ENCODE measurements around the gene GPC5. TPM values are rescaled to one million over a fixed set of nuclear protein-coding genes. Genes with fewer than 3 reads are reported as not detected.
A peak's percentile ranks its signal among the peaks of the same experiment; 100 is the strongest.
"Not testable (repeated sequence)": the region's sequence is repeated elsewhere in the genome, so short reads cannot be mapped to it uniquely, and the experiment has no call there.

The GPC5 gene
- total RNA-seq, 2 experiments from 2014 or later: 2.4 TPM; not detected in 1

DNA sequence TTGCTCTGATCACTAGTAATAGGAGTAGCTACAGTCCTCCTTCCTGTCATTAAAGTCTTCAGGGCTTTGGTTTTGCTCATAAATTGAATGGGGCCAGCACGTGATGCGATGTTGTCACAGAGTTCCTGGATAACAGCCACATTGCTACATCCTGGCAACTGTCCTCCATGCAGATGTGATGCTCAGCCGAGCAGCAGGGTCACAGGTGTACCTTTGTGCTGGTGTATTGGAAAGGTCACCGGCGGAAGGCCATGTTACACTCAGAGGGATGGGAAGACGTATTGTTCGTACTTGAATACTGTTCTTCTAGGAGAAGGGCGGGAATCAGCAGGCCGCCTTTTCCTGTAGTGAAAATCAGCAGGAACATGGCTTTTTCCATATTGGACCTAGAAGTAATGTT is 1114.4 kb downstream of the GPC5 start:
- peak; percentile 2 for DNase-seq (ENCODE audit: low spot score)
- ChIA-PET POLR2A (interaction anchor here (0.6 to 2.8 kb wide), 5 partner anchors 9 to 1080 kb away, joined by 3 to 12 read pairs (median 3); no protein-coding TSS in a partner anchor), CTCF (ENCODE audit: unreplicated experiment) (no interaction called here)
- TF ChIP-seq, protein P1, sequence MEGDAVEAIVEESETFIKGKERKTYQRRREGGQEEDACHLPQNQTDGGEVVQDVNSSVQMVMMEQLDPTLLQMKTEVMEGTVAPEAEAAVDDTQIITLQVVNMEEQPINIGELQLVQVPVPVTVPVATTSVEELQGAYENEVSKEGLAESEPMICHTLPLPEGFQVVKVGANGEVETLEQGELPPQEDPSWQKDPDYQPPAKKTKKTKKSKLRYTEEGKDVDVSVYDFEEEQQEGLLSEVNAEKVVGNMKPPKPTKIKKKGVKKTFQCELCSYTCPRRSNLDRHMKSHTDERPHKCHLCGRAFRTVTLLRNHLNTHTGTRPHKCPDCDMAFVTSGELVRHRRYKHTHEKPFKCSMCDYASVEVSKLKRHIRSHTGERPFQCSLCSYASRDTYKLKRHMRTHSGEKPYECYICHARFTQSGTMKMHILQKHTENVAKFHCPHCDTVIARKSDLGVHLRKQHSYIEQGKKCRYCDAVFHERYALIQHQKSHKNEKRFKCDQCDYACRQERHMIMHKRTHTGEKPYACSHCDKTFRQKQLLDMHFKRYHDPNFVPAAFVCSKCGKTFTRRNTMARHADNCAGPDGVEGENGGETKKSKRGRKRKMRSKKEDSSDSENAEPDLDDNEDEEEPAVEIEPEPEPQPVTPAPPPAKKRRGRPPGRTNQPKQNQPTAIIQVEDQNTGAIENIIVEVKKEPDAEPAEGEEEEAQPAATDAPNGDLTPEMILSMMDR (conservative IDR thresholded peaks at IDR 0.05; ENCODE audit: low read length): no peak
- no peak for TF ChIP-seq EZH2phosphoT487 (IDR thresholded peaks at IDR 0.05; ENCODE audit: borderline replicate concordance, low read depth, low read length)
- intact Hi-C loops (cut with micrococcal nuclease; ENCODE audit: unreplicated experiment): no loop called here
- H3K27ac ChIP-seq (ENCODE audit: low read depth, low read length, poor library complexity, severe bottlenecking): no peak overlapping the region
- no peaks in the 10 kb centered on the region for H3K36me3 ChIP-seq (ENCODE audit: insufficient read depth, low read length)
- 0 out of 2 replicates have a peak, but pooled peaks cover 5% of the 10 kb centered on the region for H3K9me3 ChIP-seq (ENCODE audit: low read length)
- no peaks in the 10 kb centered on the region for H3K9me2 ChIP-seq (ENCODE audit: insufficient read depth, low read length)
- H4K20me1 ChIP-seq (ENCODE audit: insufficient read depth, low read length): no peaks in the 10 kb centered on the region
- no peak overlapping the region for H3K4me2 ChIP-seq (ENCODE audit: low read length)
- H3K4me3 ChIP-seq (ENCODE audit: low read depth, low read length, poor library complexity, severe bottlenecking): no peak overlapping the region
- H3K4me1 ChIP-seq (ENCODE audit: insufficient read depth, low read length, poor library complexity, severe bottlenecking): no peaks in the 10 kb centered on the region
- no TSS peak for BruUV-seq (replicated peaks)
- H3K79me2 ChIP-seq (ENCODE audit: insufficient read depth, low read depth, low read length): no peaks in the 10 kb centered on the region
- H2AFZ ChIP-seq (ENCODE audit: low read length): no peak overlapping the region

DNA sequence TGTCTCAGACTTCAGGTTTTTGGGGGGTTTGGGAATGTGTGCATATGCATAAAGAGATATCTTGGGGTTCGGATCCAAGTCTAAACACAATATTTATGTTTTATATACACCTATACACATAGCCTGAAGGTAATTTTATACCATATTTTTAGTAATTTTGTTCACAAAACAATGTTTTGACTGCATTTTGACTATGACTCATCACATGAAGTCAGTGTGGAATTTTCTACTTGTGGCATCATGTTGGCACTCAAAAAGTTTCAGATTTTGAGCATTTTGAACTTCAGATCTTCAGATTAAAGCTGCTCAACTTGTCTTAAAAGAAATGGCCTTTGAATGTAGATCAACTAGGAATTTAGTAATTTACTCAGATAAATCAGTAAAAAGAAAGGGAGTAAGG is 1115.3 kb downstream of the GPC5 start:
- intact Hi-C loops (cut with micrococcal nuclease; ENCODE audit: unreplicated experiment): no loop called here
- no peaks in the 10 kb centered on the region for H3K4me1 ChIP-seq (ENCODE audit: insufficient read depth, low read length, poor library complexity, severe bottlenecking)
- BruUV-seq (replicated peaks): no TSS peak
- no peak overlapping the region for H2AFZ ChIP-seq (ENCODE audit: low read length)
- no peak overlapping the region for H3K27ac ChIP-seq (ENCODE audit: low read depth, low read length, poor library complexity, severe bottlenecking)
- H3K4me3 ChIP-seq (ENCODE audit: low read depth, low read length, poor library complexity, severe bottlenecking): no peak overlapping the region
- H3K9me3 ChIP-seq (ENCODE audit: low read length): 0 out of 2 replicates have a peak, but pooled peaks cover 5% of the 10 kb centered on the region
- peak; percentile 0 for DNase-seq (ENCODE audit: low spot score)
- H3K79me2 ChIP-seq (ENCODE audit: insufficient read depth, low read depth, low read length): no peaks in the 10 kb centered on the region
- no peak overlapping the region for H3K4me2 ChIP-seq (ENCODE audit: low read length)
- no peak for TF ChIP-seq EZH2phosphoT487 (IDR thresholded peaks at IDR 0.05; ENCODE audit: borderline replicate concordance, low read depth, low read length)
- TF ChIP-seq, protein P1 (conservative IDR thresholded peaks at IDR 0.05; ENCODE audit: low read length): no peak
- CTCF ChIA-PET (ENCODE audit: unreplicated experiment): no interaction called here
- H3K36me3 ChIP-seq (ENCODE audit: insufficient read depth, low read length): no peaks in the 10 kb centered on the region
- H3K9me2 ChIP-seq (ENCODE audit: insufficient read depth, low read length): no peaks in the 10 kb centered on the region
- POLR2A ChIA-PET: interaction anchor here (1.0 to 2.8 kb wide), 3 partner anchors 10 to 334 kb away, joined by 3 to 12 read pairs (median 3); no protein-coding TSS in a partner anchor
- no peaks in the 10 kb centered on the region for H4K20me1 ChIP-seq (ENCODE audit: insufficient read depth, low read length)

DNA sequence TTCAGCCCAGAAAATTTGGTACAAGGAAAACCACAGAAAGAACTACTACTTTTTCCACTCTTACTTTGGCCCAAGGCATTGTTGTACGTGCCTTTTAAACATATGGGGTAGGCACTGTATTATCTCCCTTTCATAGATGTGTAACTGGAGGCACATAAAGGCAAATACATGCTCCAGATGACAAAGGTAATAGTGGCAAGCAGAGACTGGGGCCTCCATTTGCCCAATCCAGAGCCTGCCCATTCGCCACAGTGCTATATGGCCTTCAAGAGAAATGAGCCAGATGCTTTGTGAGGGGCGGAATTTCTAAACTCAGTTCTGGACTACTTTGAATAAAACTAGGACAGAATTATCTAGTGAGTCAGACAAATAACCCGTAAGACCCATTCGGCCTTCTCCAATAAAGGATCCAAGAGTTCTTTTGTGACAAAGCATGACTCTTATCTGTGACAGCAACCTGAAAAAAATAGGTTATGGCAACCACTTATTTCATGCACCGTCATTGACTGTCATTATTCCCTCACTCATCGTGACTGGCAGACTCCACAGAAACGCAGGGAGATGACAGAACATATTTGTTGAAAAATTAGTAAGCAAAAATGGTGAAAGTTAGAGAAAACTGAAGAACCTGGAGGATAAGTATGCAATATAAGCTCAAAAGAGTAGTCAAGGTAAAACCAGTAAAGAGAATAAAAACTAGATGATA is 1116.2 kb downstream of the GPC5 start:
- H2AFZ ChIP-seq (ENCODE audit: low read length): no peak overlapping the region
- no peaks in the 10 kb centered on the region for H3K79me2 ChIP-seq (ENCODE audit: insufficient read depth, low read depth, low read length)
- H3K9me3 ChIP-seq (ENCODE audit: low read length): 0 out of 2 replicates have a peak, but pooled peaks cover 5% of the 10 kb centered on the region
- ChIA-PET CTCF (ENCODE audit: unreplicated experiment) (no interaction called here), POLR2A (interaction anchor here (0.8 to 2.8 kb wide), 6 partner anchors 7 to 214 kb away, joined by 3 to 12 read pairs (median 4); no protein-coding TSS in a partner anchor)
- intact Hi-C loops (cut with micrococcal nuclease; ENCODE audit: unreplicated experiment): no loop called here
- no peaks in the 10 kb centered on the region for H3K36me3 ChIP-seq (ENCODE audit: insufficient read depth, low read length)
- no peak overlapping the region for H3K4me3 ChIP-seq (ENCODE audit: low read depth, low read length, poor library complexity, severe bottlenecking)
- H3K9me2 ChIP-seq (ENCODE audit: insufficient read depth, low read length): no peaks in the 10 kb centered on the region
- H4K20me1 ChIP-seq (ENCODE audit: insufficient read depth, low read length): no peaks in the 10 kb centered on the region
- no TSS peak for BruUV-seq (replicated peaks)
- H3K4me2 ChIP-seq (ENCODE audit: low read length): no peak overlapping the region
- peak; percentile 5 for DNase-seq (ENCODE audit: low spot score)
- no peaks in the 10 kb centered on the region for H3K4me1 ChIP-seq (ENCODE audit: insufficient read depth, low read length, poor library complexity, severe bottlenecking)
- no peak for TF ChIP-seq EZH2phosphoT487 (IDR thresholded peaks at IDR 0.05; ENCODE audit: borderline replicate concordance, low read depth, low read length)
- TF ChIP-seq, protein P1 (conservative IDR thresholded peaks at IDR 0.05; ENCODE audit: low read length): no peak
- H3K27ac ChIP-seq (ENCODE audit: low read depth, low read length, poor library complexity, severe bottlenecking): no peak overlapping the region

DNA sequence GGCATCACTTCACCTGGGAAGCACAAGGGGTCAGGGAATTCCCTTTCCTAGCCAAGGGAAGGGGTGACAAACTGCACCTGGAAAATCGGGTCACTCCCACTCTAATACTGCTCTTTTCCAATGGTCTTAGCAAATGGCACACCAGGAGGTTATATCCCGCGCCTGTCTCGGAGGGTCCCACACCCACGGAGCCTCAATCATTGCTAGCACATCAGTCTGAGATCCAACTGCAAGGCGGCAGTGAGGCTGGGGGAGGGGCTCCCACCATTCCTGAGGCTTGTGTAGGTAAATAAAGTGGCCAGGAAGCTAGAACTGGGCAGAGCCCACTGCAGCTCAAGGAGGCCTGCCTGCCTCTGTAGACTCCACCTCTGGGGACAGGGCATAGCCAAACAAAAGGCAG is 1118.5 kb downstream of the GPC5 start:
- H3K4me2 ChIP-seq (ENCODE audit: low read length); CTCF ChIA-PET (ENCODE audit: unreplicated experiment); H4K20me1 ChIP-seq (ENCODE audit: insufficient read depth, low read length); BruUV-seq (replicated peaks); H3K36me3 ChIP-seq (ENCODE audit: insufficient read depth, low read length); H3K27ac ChIP-seq (ENCODE audit: low read depth, low read length, poor library complexity, severe bottlenecking); intact Hi-C loops (cut with micrococcal nuclease; ENCODE audit: unreplicated experiment); H3K4me1 ChIP-seq (ENCODE audit: insufficient read depth, low read length, poor library complexity, severe bottlenecking); H3K79me2 ChIP-seq (ENCODE audit: insufficient read depth, low read depth, low read length); H3K9me3 ChIP-seq (ENCODE audit: low read length); H2AFZ ChIP-seq (ENCODE audit: low read length); H3K4me3 ChIP-seq (ENCODE audit: low read depth, low read length, poor library complexity, severe bottlenecking); H3K9me2 ChIP-seq (ENCODE audit: insufficient read depth, low read length): not testable (repeated sequence)
- DNase-seq (ENCODE audit: low spot score): peak; percentile 0
- POLR2A ChIA-PET: interaction anchor here (1.4 kb wide), 1 partner anchor 13 kb away, joined by 4 read pairs; no protein-coding TSS in a partner anchor

Measured in OCI-LY7 (cell line).